SK-N-SH (cell line): ENCODE data around the gene ZNF444. TPM values are rescaled to one million over a fixed set of nuclear protein-coding genes. Genes with fewer than 3 reads are reported as not detected.

Experiments
- CTCF ChIA-PET: fragments of 300-600, 350-600 bp; formaldehyde crosslinking; extraction: SDS; loops from one replicate; lab custom pipeline; 2021; lab: Yijun Ruan, JAX
- POLR2A ChIA-PET: fragments of 350-600 bp; sonication (Branson Sonifier 250); formaldehyde crosslinking; extraction: SDS; loops from one replicate; lab custom pipeline; 2020; ENCODE audit warnings: antibody characterized with exemption, inconsistent platforms; lab: Yijun Ruan, JAX
- DNase-seq: peaks from one replicate; pipeline ENCODE4 v3.0.0; 2012
- H2AFZ ChIP-seq: fragments of 200-600 bp; sonication (generic); 2 replicates; pipeline ENCODE4 v1.8.1; 2016; ENCODE audit warnings: antibody characterized with exemption, mild to moderate bottlenecking, low read depth
- H3F3A ChIP-seq: fragments of 200-600 bp; sonication (generic); replicated peaks from 2 replicates; pipeline ENCODE3; 2016; ENCODE audit warnings: antibody characterized with exemption, mild to moderate bottlenecking; ENCODE audit not compliant: insufficient read depth
- H3K27ac ChIP-seq, 2 experiments: fragments of 200-500 bp in 1 of 2; fragments of 200-600 bp in 1 of 2; sonication (Bioruptor generic) in 1 of 2; sonication (generic), shearing (Covaris generic) in 1 of 2; 2 replicates each; pipeline versions ENCODE4 v1.5.1 to v1.6.1; 2014 to 2016; ENCODE audit warnings: low read depth in 2 of 2, inconsistent platforms in 1 of 2, low read length in 1 of 2, mild to moderate bottlenecking in 1 of 2, mixed read lengths in 1 of 2
- H3K27me3 ChIP-seq: fragments of 200-600 bp; sonication (generic), shearing (Covaris generic); 2 replicates; pipeline ENCODE4 v1.6.1; 2016; ENCODE audit warnings: mixed run types; ENCODE audit not compliant: insufficient read depth
- H3K36me3 ChIP-seq, 2 experiments: fragments of 200-500 bp in 1 of 2; fragments of 200-600 bp in 1 of 2; sonication (Bioruptor generic) in 1 of 2; sonication (generic) in 1 of 2; replicated peaks in 1 of 2; 2 replicates each; pipeline versions ENCODE3 to v1.5.1; 2014 to 2016; ENCODE audit warnings: low read length in 1 of 2, mild to moderate bottlenecking in 1 of 2; ENCODE audit not compliant: insufficient read depth in 2 of 2, control insufficient read depth in 1 of 2
- H3K4me1 ChIP-seq, 2 experiments: fragments of 200-500 bp in 1 of 2; fragments of 200-600 bp in 1 of 2; sonication (Bioruptor generic) in 1 of 2; sonication (generic), shearing (Covaris generic) in 1 of 2; 2 replicates each; pipeline versions ENCODE4 v1.5.1 to v1.6.1; 2014 to 2016; ENCODE audit warnings: low read depth in 1 of 2, low read length in 1 of 2, mixed run types in 1 of 2; ENCODE audit not compliant: insufficient read depth in 2 of 2, control insufficient read depth in 1 of 2
- H3K4me2 ChIP-seq: fragments of 200-600 bp; sonication (generic), shearing (Covaris generic); 2 replicates; pipeline ENCODE4 v1.6.1; 2017; ENCODE audit warnings: mixed run types
- H3K4me3 ChIP-seq, 2 experiments: fragments of 200-500 bp in 1 of 2; fragments of 200-600 bp in 1 of 2; sonication (Bioruptor generic) in 1 of 2; sonication (generic), shearing (Covaris generic) in 1 of 2; 2 replicates each; pipeline versions ENCODE4 v1.5.1 to v1.8.1; 2014 to 2016; ENCODE audit warnings: low read depth in 2 of 2, inconsistent platforms in 1 of 2, low read length in 1 of 2, mild to moderate bottlenecking in 1 of 2, mixed read lengths in 1 of 2, moderate library complexity in 1 of 2
- H3K79me2 ChIP-seq: fragments of 200-600 bp; sonication (generic); 2 replicates; pipeline ENCODE4 v1.8.1; 2017; ENCODE audit warnings: mild to moderate bottlenecking; ENCODE audit not compliant: insufficient read depth
- H3K9ac ChIP-seq: fragments of 200-600 bp; sonication (generic); 2 replicates; pipeline ENCODE4 v1.6.1; 2017; ENCODE audit warnings: mixed run types
- H3K9me2 ChIP-seq: fragments of 200-600 bp; sonication (generic); 2 replicates; pipeline ENCODE4 v1.6.1; 2017; ENCODE audit warnings: mixed run types
- H3K9me3 ChIP-seq: fragments of 200-600 bp; sonication (generic); 2 replicates; pipeline ENCODE4 v1.6.1; 2017; ENCODE audit warnings: mixed run types, mild to moderate bottlenecking, moderate library complexity
- H4K20me1 ChIP-seq: fragments of 200-600 bp; sonication (generic); 2 replicates; pipeline ENCODE4 v1.6.1; 2017; ENCODE audit warnings: mild to moderate bottlenecking, mixed run types; ENCODE audit not compliant: insufficient read depth
- EZH2phosphoT487 ChIP-seq: fragments of 200-600 bp; sonication (generic); IDR thresholded peaks from 2 replicates; pipeline ENCODE4 v1.6.1; 2017; ENCODE audit warnings: low read depth, mixed run types, mild to moderate bottlenecking, antibody characterized with exemption, moderate library complexity, borderline replicate concordance
- FOSL2 ChIP-seq: IDR thresholded peaks from 2 replicates; pipeline ENCODE4 v1.4.0; 2012; ENCODE audit warnings: low read depth, mild to moderate bottlenecking, moderate library complexity, borderline replicate concordance
- FOXM1 ChIP-seq: IDR thresholded peaks from 2 replicates; pipeline ENCODE4 v1.4.0; 2012; ENCODE audit warnings: low read depth, mild to moderate bottlenecking
- GABPA ChIP-seq: IDR thresholded peaks from 2 replicates; pipeline ENCODE4 v1.4.0; 2012; ENCODE audit warnings: low read depth, mild to moderate bottlenecking
- GATA2 ChIP-seq: sonication (generic); formaldehyde crosslinking; IDR thresholded peaks from 2 replicates; pipeline ENCODE4 v1.5.0; 2020; ENCODE audit warnings: mild to moderate bottlenecking, missing genetic modification reagents
- IRF3 ChIP-seq: fragments of 150-350 bp; IDR thresholded peaks from 2 replicates; pipeline ENCODE4 v1.6.1; 2016; ENCODE audit warnings: mild to moderate bottlenecking, low read depth, low read length
- JUND ChIP-seq: IDR thresholded peaks from 2 replicates; pipeline ENCODE4 v1.4.0; 2012
- MEF2A ChIP-seq: IDR thresholded peaks from 2 replicates; pipeline ENCODE4 v1.4.0; 2012; ENCODE audit warnings: low read depth, borderline replicate concordance
- MXI1 ChIP-seq: IDR thresholded peaks from 2 replicates; pipeline ENCODE4 v1.6.1; 2012; ENCODE audit warnings: mild to moderate bottlenecking, low read depth, low read length, improper control_type of control experiment
- NFIC ChIP-seq: IDR thresholded peaks from 2 replicates; pipeline ENCODE4 v1.4.0; 2012; ENCODE audit warnings: borderline replicate concordance
- POLR2AphosphoS5 ChIP-seq: IDR thresholded peaks from 2 replicates; pipeline ENCODE4 v1.6.1; 2012; ENCODE audit warnings: low read depth, low read length
- RAD21 ChIP-seq: IDR thresholded peaks from 2 replicates; pipeline ENCODE4 v1.6.1; 2012; ENCODE audit warnings: mild to moderate bottlenecking, low read length
- RXRA ChIP-seq: IDR thresholded peaks from 2 replicates; pipeline ENCODE4 v1.4.0; 2012; ENCODE audit warnings: low read depth, mild to moderate bottlenecking, borderline replicate concordance
- SMC3 ChIP-seq: IDR thresholded peaks from 2 replicates; pipeline ENCODE4 v1.6.1; 2012; ENCODE audit warnings: low read depth, low read length, improper control_type of control experiment
- TEAD4 ChIP-seq: IDR thresholded peaks from 2 replicates; pipeline ENCODE4 v1.4.0; 2012; ENCODE audit warnings: mild to moderate bottlenecking, borderline replicate concordance; ENCODE audit not compliant: insufficient read depth
- YY1 ChIP-seq: IDR thresholded peaks from 2 replicates; pipeline ENCODE4 v1.4.0; 2012; ENCODE audit warnings: low read depth, mild to moderate bottlenecking
- WGBS: methylation state at CpG from one replicate; pipeline ENCODE4 v1.1.6; 2017; ENCODE audit warnings: low lambda C conversion rate; 5-methylcytosine and 5-hydroxymethylcytosine counted together
- polyA plus RNA-seq, 3 experiments: library from polyadenylated mRNA; depleted of rRNA; stranded (reverse); fragments of >200 nt; gene quantifications; 2 replicates each; pipeline ENCODE4 v1.2.3, GENCODE V29; 2012
- TF ChIP-seq, protein P1 (sequence below): fragments of 150-350 bp; IDR thresholded peaks from 2 replicates; pipeline ENCODE4 v1.6.1; 2017; ENCODE audit warnings: antibody characterized with exemption, low read length, low read depth, borderline replicate concordance
- TF ChIP-seq, protein P2 (sequence below): IDR thresholded peaks from 2 replicates; pipeline ENCODE4 v1.4.0; 2012; ENCODE audit warnings: low read depth
- TF ChIP-seq, protein P3 (sequence below): IDR thresholded peaks from 2 replicates; pipeline ENCODE4 v1.4.0; 2012; ENCODE audit warnings: low read depth, borderline replicate concordance

The ZNF444 gene
- polyA plus RNA-seq, 1 of the 3 experiments (the other 2 are of a cell fraction), result 23.2 TPM

DNA sequence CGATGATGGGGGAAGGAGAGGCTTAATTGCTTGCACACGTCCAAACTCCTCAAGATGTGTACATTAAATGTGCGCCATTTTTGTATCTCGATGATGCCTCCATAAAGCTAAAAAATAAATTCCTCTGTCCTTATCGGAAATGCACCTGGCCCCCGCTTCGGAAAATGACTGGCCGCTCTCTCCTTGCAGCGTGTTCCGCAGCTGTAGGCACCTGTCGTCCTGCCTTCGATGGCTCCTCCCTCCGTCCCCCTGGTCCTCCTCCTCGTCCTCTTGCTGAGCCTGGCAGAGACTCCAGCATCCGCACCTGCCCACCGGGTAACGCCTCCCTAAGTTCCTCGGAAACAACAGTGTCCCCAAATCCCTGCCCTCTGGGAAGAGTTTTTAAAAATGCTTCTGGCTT lies 35.8 kb downstream of the ZNF444 start:
- WGBS, result 16% methylated on average over 18 of the region's 18 CpGs
- Histone ChIP-seq H3K4me2 (no peak overlapping the region), H3K27ac (no peak overlapping the region), H3K36me3 (no peaks in the 10 kb centered on the region), H3K9me3 (no peaks in the 10 kb centered on the region), H3K9ac (no peak overlapping the region), H3F3A (no peaks in the 10 kb centered on the region), H3K4me1 (no peaks in the 10 kb centered on the region), H3K27me3 (peaks cover 77% of the 10 kb centered on the region), H3K79me2 (no peaks in the 10 kb centered on the region), H3K9me2 (no peaks in the 10 kb centered on the region), H2AFZ (no peak overlapping the region), H3K4me3 (no peak overlapping the region), H4K20me1 (no peaks in the 10 kb centered on the region)
- POLR2A ChIA-PET, result no interaction called here
- CTCF ChIA-PET, result interaction anchor here (0.9 to 2.8 kb wide), 6 partner anchors 15 to 157 kb away, joined by 3 to 11 read pairs (median 6); no protein-coding TSS in a partner anchor
- TF ChIP-seq FOSL2 (no peak), IRF3 (no peak), JUND (no peak), EZH2phosphoT487 (no peak), TEAD4 (no peak), YY1 (no peak), FOXM1 (no peak), RXRA (no peak), GATA2 (CRISPR knock-in tag) (no peak), POLR2AphosphoS5 (no peak), MXI1 (no peak), NFIC (no peak), RAD21 (no peak)
- TF ChIP-seq, protein P1, sequence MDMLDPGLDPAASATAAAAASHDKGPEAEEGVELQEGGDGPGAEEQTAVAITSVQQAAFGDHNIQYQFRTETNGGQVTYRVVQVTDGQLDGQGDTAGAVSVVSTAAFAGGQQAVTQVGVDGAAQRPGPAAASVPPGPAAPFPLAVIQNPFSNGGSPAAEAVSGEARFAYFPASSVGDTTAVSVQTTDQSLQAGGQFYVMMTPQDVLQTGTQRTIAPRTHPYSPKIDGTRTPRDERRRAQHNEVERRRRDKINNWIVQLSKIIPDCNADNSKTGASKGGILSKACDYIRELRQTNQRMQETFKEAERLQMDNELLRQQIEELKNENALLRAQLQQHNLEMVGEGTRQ, result no peak
- TF ChIP-seq, protein P2, sequence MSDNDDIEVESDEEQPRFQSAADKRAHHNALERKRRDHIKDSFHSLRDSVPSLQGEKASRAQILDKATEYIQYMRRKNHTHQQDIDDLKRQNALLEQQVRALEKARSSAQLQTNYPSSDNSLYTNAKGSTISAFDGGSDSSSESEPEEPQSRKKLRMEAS, result no peak
- no peak for DNase-seq

GRCh38 chr19:56177564-56178243 lies 36.6 kb downstream of the ZNF444 start:
- CTCF ChIA-PET, result interaction anchor here (1.5 to 2.8 kb wide), 5 partner anchors 15 to 156 kb away, joined by 4 to 11 read pairs (median 8); no protein-coding TSS in a partner anchor
- Histone ChIP-seq H3K9ac (no peak overlapping the region), H3K36me3 (no peaks in the 10 kb centered on the region), H3K27ac (no peak overlapping the region), H3K4me2 (no peak overlapping the region), H3F3A (no peaks in the 10 kb centered on the region), H3K4me1 (no peaks in the 10 kb centered on the region), H4K20me1 (no peaks in the 10 kb centered on the region), H2AFZ (no peak overlapping the region), H3K9me3 (no peaks in the 10 kb centered on the region), H3K4me3 (no peak overlapping the region), H3K27me3 (peaks cover 86% of the 10 kb centered on the region), H3K79me2 (no peaks in the 10 kb centered on the region), H3K9me2 (no peaks in the 10 kb centered on the region)
- WGBS, result 15% methylated on average over 11 of the region's 11 CpGs
- POLR2A ChIA-PET, result no interaction called here
- no peak for DNase-seq
- TF ChIP-seq MEF2A, result no peak
- no peak for TF ChIP-seq POLR2AphosphoS5
- TF ChIP-seq FOSL2, result no peak
- TF ChIP-seq IRF3, result no peak
- no peak for TF ChIP-seq FOXM1
- TF ChIP-seq, protein P3, sequence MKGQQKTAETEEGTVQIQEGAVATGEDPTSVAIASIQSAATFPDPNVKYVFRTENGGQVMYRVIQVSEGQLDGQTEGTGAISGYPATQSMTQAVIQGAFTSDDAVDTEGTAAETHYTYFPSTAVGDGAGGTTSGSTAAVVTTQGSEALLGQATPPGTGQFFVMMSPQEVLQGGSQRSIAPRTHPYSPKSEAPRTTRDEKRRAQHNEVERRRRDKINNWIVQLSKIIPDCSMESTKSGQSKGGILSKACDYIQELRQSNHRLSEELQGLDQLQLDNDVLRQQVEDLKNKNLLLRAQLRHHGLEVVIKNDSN, result no peak
- no peak for TF ChIP-seq RXRA
- TF ChIP-seq SMC3, result no peak
- TF ChIP-seq GABPA, result no peak
